ENCODE data around the gene SLC2A14. TPM values are rescaled to one million over a fixed set of nuclear protein-coding genes. Genes with fewer than 3 reads are reported as not detected.
"Not testable (repeated sequence)": the region's sequence is repeated elsewhere in the genome, so short reads cannot be mapped to it uniquely, and the experiment has no call there.

The SLC2A14 gene
- total RNA-seq, 2 donors from 2014 or later: not detected

GRCh38 chr12:7870335-7870734 lies 2.4 kb downstream of the SLC2A14 start:
- H3K4me1 ChIP-seq (ENCODE audit: control insufficient read depth in 1 of 2, low read depth in 2 of 2): no peaks in the 10 kb centered on the region
- no peak overlapping the region for H3K4me3 ChIP-seq
- no peak overlapping the region for H3K27ac ChIP-seq
- peaks cover 5% of the 10 kb centered on the region for H3K27me3 ChIP-seq (replicated peaks; ENCODE audit: insufficient read depth)
- H3K36me3 ChIP-seq: no peaks in the 10 kb centered on the region
- no peak for TF ChIP-seq CTCF (IDR thresholded peaks at IDR 0.05)
- no peak for ATAC-seq (ENCODE audit: insufficient number of reproducible peaks, low FRiP score, low read depth)
- DNase-seq (ENCODE audit: low spot score): no peak
- no peaks in the 10 kb centered on the region for H3K9me3 ChIP-seq

- Histone ChIP-seq H3K27ac (no peak overlapping the region), H3K36me3 (no peaks in the 10 kb centered on the region), H3K9me3 (no peaks in the 10 kb centered on the region), H3K27me3 (replicated peaks; ENCODE audit: insufficient read depth) (peaks cover 5% of the 10 kb centered on the region), H3K4me3 (no peak overlapping the region), H3K4me1 (ENCODE audit: control insufficient read depth in 1 of 2, low read depth in 2 of 2) (no peaks in the 10 kb centered on the region)
- ATAC-seq (ENCODE audit: insufficient number of reproducible peaks, low FRiP score, low read depth): no peak
- no peak for DNase-seq (ENCODE audit: low spot score)
- TF ChIP-seq CTCF (IDR thresholded peaks at IDR 0.05): no peak
These were observed 3.6 kb downstream of the SLC2A14 start for GRCh38 chr12:7869137-7869536.

- no peaks in the 10 kb centered on the region for H3K36me3 ChIP-seq
- H3K4me1 ChIP-seq (ENCODE audit: control insufficient read depth in 1 of 2, low read depth in 2 of 2): no peaks in the 10 kb centered on the region
- no peak for TF ChIP-seq CTCF (IDR thresholded peaks at IDR 0.05)
- no peaks in the 10 kb centered on the region for H3K9me3 ChIP-seq
- no peak overlapping the region for H3K4me3 ChIP-seq
- ATAC-seq (ENCODE audit: insufficient number of reproducible peaks, low FRiP score, low read depth): no peak
- H3K27me3 ChIP-seq (replicated peaks; ENCODE audit: insufficient read depth): peaks cover 5% of the 10 kb centered on the region
- H3K27ac ChIP-seq: no peak overlapping the region
- no peak for DNase-seq (ENCODE audit: low spot score)
These were observed 4.3 kb downstream of the SLC2A14 start for GRCh38 chr12:7868391-7868790.

GRCh38 chr12:7864601-7865150 lies 8.0 kb downstream of the SLC2A14 start:
- Histone ChIP-seq H3K36me3 (no peaks in the 10 kb centered on the region), H3K27me3 (replicated peaks; ENCODE audit: insufficient read depth) (no peaks in the 10 kb centered on the region), H3K4me3 (no peak overlapping the region), H3K4me1 (ENCODE audit: control insufficient read depth in 1 of 2, low read depth in 2 of 2) (peaks cover 0 to 5% of the 10 kb centered on the region in 2 donors), H3K27ac (no peak overlapping the region), H3K9me3 (no peaks in the 10 kb centered on the region)
- ATAC-seq (ENCODE audit: insufficient number of reproducible peaks, low FRiP score, low read depth) (no peak), DNase-seq (ENCODE audit: low spot score) (no peak)
- no peak for TF ChIP-seq CTCF (IDR thresholded peaks at IDR 0.05)

- not testable (repeated sequence) for H3K4me1 ChIP-seq (ENCODE audit: control insufficient read depth in 1 of 2, low read depth in 2 of 2); H3K4me3 ChIP-seq; H3K9me3 ChIP-seq; ATAC-seq (ENCODE audit: insufficient number of reproducible peaks, low FRiP score, low read depth); H3K27ac ChIP-seq; H3K36me3 ChIP-seq; H3K27me3 ChIP-seq (replicated peaks; ENCODE audit: insufficient read depth); DNase-seq (ENCODE audit: low spot score)
These were observed 9.8 kb downstream of the SLC2A14 start for GRCh38 chr12:7862814-7863348.

GRCh38 chr12:7862301-7862700 lies 10.4 kb downstream of the SLC2A14 start:
- DNase-seq (ENCODE audit: low spot score); H3K27ac ChIP-seq; H3K4me3 ChIP-seq; H3K4me1 ChIP-seq (ENCODE audit: control insufficient read depth in 1 of 2, low read depth in 2 of 2); H3K36me3 ChIP-seq; H3K9me3 ChIP-seq; H3K27me3 ChIP-seq (replicated peaks; ENCODE audit: insufficient read depth); ATAC-seq (ENCODE audit: insufficient number of reproducible peaks, low FRiP score, low read depth): not testable (repeated sequence)

All from thoracic aorta (tissue), 2 donors.